SK-N-MC (cell line): ENCODE data around the gene TXNRD1.

ENCODE experiments used
- EZH2 ChIP-seq: fragments of 200-600 bp; sonication (generic); IDR thresholded peaks from one replicate; pipeline ENCODE4 v1.6.1; 2017; ENCODE audit warnings: antibody characterized with exemption
- POLR2AphosphoS5 ChIP-seq: IDR thresholded peaks from 2 replicates; pipeline ENCODE4 v1.6.1; 2012; ENCODE audit warnings: mild to moderate bottlenecking, low read depth, low read length, borderline replicate concordance

DNA sequence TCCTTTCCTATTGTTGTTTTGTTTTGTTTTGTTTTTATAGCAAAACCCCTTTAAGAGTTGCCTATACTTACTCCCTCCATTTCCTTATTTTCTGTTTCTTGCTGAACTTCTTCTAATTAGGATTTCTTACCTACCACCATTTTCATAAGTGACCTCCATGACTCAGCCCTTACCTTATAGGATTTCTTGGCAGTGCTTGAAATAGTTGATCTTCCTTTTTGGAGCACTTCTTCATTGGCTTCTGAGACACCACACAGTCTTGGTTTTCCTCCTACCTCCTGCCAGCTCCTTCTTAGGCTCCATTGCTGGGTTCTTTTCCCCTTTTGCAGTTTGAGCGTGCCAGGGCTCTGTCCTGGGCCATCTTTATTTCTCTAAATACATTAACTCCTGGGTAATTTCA, 64.5 kb downstream of the TXNRD1 start:
- TF ChIP-seq POLR2AphosphoS5, result no peak
- TF ChIP-seq EZH2, result no peak
